Endodermal cell (in vitro differentiated cells): ENCODE data around the gene ANKEF1. TPM values are rescaled to one million over a fixed set of nuclear protein-coding genes. Genes with fewer than 3 reads are reported as not detected.

Source experiments
- DNase-seq: peaks from one replicate; pipeline ENCODE4 v3.0.0-alpha.2; 2017
- H3K27ac ChIP-seq: 2 replicates; pipeline ENCODE4 v1.5.1; 2013; ENCODE audit warnings: mild to moderate bottlenecking, low read depth, low read length, moderate library complexity
- H3K27me3 ChIP-seq: 2 replicates; pipeline ENCODE4 v1.6.1; 2013; ENCODE audit warnings: mild to moderate bottlenecking, low read length, moderate library complexity; ENCODE audit not compliant: insufficient read depth, control insufficient read depth, poor library complexity, severe bottlenecking
- H3K36me3 ChIP-seq: 2 replicates; pipeline ENCODE4 v1.7.0; 2013; ENCODE audit warnings: mild to moderate bottlenecking, low read length, moderate library complexity; ENCODE audit not compliant: control insufficient read depth, insufficient read depth
- H3K4me1 ChIP-seq: one replicate; pipeline ENCODE4 v1.7.0; 2013; ENCODE audit warnings: low read length; ENCODE audit not compliant: control insufficient read depth, insufficient read depth
- H3K4me3 ChIP-seq: 2 replicates; pipeline ENCODE4 v1.5.1; 2013; ENCODE audit warnings: mild to moderate bottlenecking, low read length, moderate library complexity
- H3K9ac ChIP-seq: 2 replicates; pipeline ENCODE4 v1.6.1; 2013; ENCODE audit warnings: mild to moderate bottlenecking, low read length, moderate library complexity; ENCODE audit not compliant: poor library complexity, severe bottlenecking; ENCODE audit errors: extremely low read depth
- H3K9me3 ChIP-seq: 2 replicates; pipeline ENCODE4 v1.6.1; 2013; ENCODE audit warnings: mild to moderate bottlenecking, low read length, moderate library complexity; ENCODE audit not compliant: control insufficient read depth
- H3K27ac Mint-ChIP-seq: 2 replicates; pipeline ENCODE4 v1.8.0; 2020; ENCODE audit warnings: mixed read lengths
- H3K27me3 Mint-ChIP-seq: 2 replicates; pipeline ENCODE4 v1.8.0; 2021; ENCODE audit warnings: mild to moderate bottlenecking, mixed read lengths; ENCODE audit not compliant: insufficient read depth
- H3K36me3 Mint-ChIP-seq: 2 replicates; pipeline ENCODE4 v1.8.0; 2020; ENCODE audit warnings: low read depth, mixed read lengths
- H3K4me1 Mint-ChIP-seq: 2 replicates; pipeline ENCODE4 v1.8.0; 2020; ENCODE audit warnings: mixed read lengths
- H3K4me3 Mint-ChIP-seq: 2 replicates; pipeline ENCODE4 v1.8.0; 2020; ENCODE audit warnings: mild to moderate bottlenecking, moderate library complexity, mixed read lengths
- H3K9me3 Mint-ChIP-seq: 2 replicates; pipeline ENCODE4 v1.8.0; 2020; ENCODE audit warnings: mild to moderate bottlenecking, mixed read lengths
- CTCF ChIP-seq: fragments of 200-600 bp; sonication (generic); conservative IDR thresholded peaks from 2 replicates; pipeline ENCODE4 v1.5.0; 2021; ENCODE audit warnings: antibody characterized with exemption, mild to moderate bottlenecking
- WGBS, 2 experiments: methylation state at CpG; one replicate each; pipeline versions ENCODE4 v1.1.5 to v1.1.7; 2013; ENCODE audit warnings: missing lambda C conversion rate in 2 of 2, mixed read lengths in 1 of 2; ENCODE audit not compliant: insufficient coverage in 1 of 2, insufficient read length in 1 of 2; 5-methylcytosine and 5-hydroxymethylcytosine counted together
- total RNA-seq, 2 donors: library from RNA; stranded (reverse); fragmentation: NEBNext Ultra II Directional in 1 of 2; extraction: Animal tissue kit (Norgen Biotek cat#: 25700) in 1 of 2; gene quantifications; 2 replicates in 1 of 2; 3 replicates in 1 of 2; pipeline ENCODE4 v1.2.1, GENCODE V29; 2021

ANKEF1 gene
- total RNA-seq, 2 donors from 2014 or later = 8.8 to 13.1 TPM

GRCh38 chr20:10012464-10012863 is 22.3 kb upstream of the ANKEF1 start:
- peaks cover 7% of the 10 kb centered on the region for H3K4me1 Mint-ChIP-seq
- 97% methylated on average over 2 of the region's 5 CpGs; no CpG with 5 or more reads in 1 of the 2 experiments for WGBS, 2 experiments
- Histone ChIP-seq H3K4me3 (no peak overlapping the region), H3K36me3 (no peaks in the 10 kb centered on the region), H3K27me3 (no peaks in the 10 kb centered on the region), H3K9me3 (no peaks in the 10 kb centered on the region), H3K4me1 (peaks cover 5% of the 10 kb centered on the region), H3K27ac (no peak overlapping the region), H3K9ac (no peak overlapping the region)
- no peaks in the 10 kb centered on the region for H3K9me3 Mint-ChIP-seq
- no peak overlapping the region for H3K27ac Mint-ChIP-seq
- TF ChIP-seq CTCF = no peak
- H3K27me3 Mint-ChIP-seq = peaks cover 3% of the 10 kb centered on the region
- DNase-seq = no peak
- no peak overlapping the region for H3K4me3 Mint-ChIP-seq
- no peaks in the 10 kb centered on the region for H3K36me3 Mint-ChIP-seq

- Mint-ChIP-seq H3K9me3 (no peaks in the 10 kb centered on the region), H3K27ac (no peak overlapping the region), H3K27me3 (no peaks in the 10 kb centered on the region), H3K4me1 (no peaks in the 10 kb centered on the region), H3K4me3 (no peak overlapping the region), H3K36me3 (no peaks in the 10 kb centered on the region)
- H3K9ac ChIP-seq = no peak overlapping the region
- peak overlapping the region; percentile 29 for H3K27ac ChIP-seq
- 72 to 82% methylated on average over 5 of the region's 5 CpGs for WGBS, 2 experiments
- no peaks in the 10 kb centered on the region for H3K36me3 ChIP-seq
- H3K27me3 ChIP-seq = no peaks in the 10 kb centered on the region
- no peak overlapping the region for H3K4me3 ChIP-seq
- no peak for TF ChIP-seq CTCF
- H3K4me1 ChIP-seq = no peaks in the 10 kb centered on the region
- DNase-seq = no peak
- H3K9me3 ChIP-seq = no peaks in the 10 kb centered on the region
Measured at GRCh38 chr20:10014431-10014830, 20.4 kb upstream of the ANKEF1 start.

GRCh38 chr20:10020937-10021336 is 13.8 kb upstream of the ANKEF1 start:
- no peak for DNase-seq

More at GRCh38 chr20:10020937-10021336, 13.8 kb upstream of the ANKEF1 start:
- no peak overlapping the region for H3K27ac ChIP-seq
- no peaks in the 10 kb centered on the region for H3K27me3 ChIP-seq
- Mint-ChIP-seq H3K36me3 (no peaks in the 10 kb centered on the region), H3K27ac (no peak overlapping the region), H3K27me3 (peaks cover 2% of the 10 kb centered on the region), H3K9me3 (no peaks in the 10 kb centered on the region), H3K4me1 (peaks cover 8% of the 10 kb centered on the region), H3K4me3 (no peak overlapping the region)
- H3K9ac ChIP-seq = no peak overlapping the region
- TF ChIP-seq CTCF = no peak
- no peaks in the 10 kb centered on the region for H3K4me1 ChIP-seq
- no peak overlapping the region for H3K4me3 ChIP-seq
- H3K9me3 ChIP-seq = no peaks in the 10 kb centered on the region
- H3K36me3 ChIP-seq = no peaks in the 10 kb centered on the region
- WGBS, 2 experiments = 0 to 50% methylated on average over 1 to 2 of the region's 2 CpGs
